Posterior cingulate gyrus (tissue), 11 donors: ENCODE measurements around the gene CIB4.

ENCODE experiments used
- DNase-seq, 10 donors: peaks; one replicate each; pipeline versions ENCODE4 v3.0.0 to v3.0.0-alpha.2; 2020 to 2021; ENCODE audit warnings: mixed read lengths in 3 of 10
- intact Hi-C: fragments of 100-400 bp; cut with DNase I; formaldehyde crosslinking; loops from one replicate; pipeline ENCODE4 v1.15.1; 2023

The CIB4 gene

GRCh38 chr2:26646986-26647672 is 6.0 kb upstream of the CIB4 start:
- intact Hi-C loops = no loop called here
- peak in 1 of 10 donors; percentile 53 for DNase-seq

DNA sequence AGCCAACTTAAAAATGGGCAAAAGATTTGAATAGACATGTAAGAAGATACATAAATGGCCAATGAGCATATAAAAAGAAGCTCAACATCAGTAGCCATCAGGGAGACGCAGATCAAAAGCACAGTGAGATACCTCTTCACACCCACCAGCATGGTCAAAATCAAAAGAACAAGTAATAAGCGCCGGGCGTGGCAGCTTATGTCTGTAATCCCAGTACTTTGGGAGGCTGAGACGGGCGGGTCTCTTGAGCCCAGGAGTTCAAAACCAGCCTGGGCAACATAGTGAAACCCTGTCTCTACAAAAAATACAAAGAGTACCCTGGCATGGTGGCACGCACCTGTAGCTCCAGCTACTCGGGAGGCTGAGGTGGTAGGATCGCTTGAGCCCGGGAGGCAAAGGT is 4.6 kb upstream of the CIB4 start:
- no peak for DNase-seq
- intact Hi-C loops = no loop called here

DNA sequence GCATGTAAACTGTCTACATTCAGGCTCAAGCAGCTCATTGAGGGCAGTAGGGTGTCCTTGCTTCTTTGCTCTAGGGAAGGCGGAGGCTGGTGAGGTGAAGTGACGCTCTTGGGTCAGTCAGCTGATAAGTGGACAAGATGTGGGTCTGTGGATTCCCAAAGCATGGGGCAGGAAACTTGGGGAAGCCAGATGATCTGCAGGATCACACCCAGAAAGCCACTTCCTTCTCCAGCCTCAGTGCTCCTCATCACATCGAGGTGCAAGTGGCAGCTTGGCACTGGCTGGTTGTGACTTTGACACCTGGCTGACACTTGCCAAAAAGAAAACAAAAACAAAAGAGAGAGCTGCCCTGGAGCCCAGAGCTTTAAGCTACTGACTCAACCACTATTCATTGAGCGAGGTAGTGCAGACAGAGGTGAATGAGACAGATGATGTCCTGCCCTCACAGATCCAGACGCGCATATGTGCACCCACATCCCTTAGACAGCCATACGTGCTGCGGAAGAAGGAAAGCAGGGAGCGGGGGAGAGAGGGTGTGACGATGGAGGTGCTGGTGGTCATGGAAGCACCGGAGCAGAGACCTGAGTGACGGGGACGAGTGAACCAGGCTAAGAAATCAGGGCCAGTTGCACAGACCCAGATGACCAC is 3.1 kb upstream of the CIB4 start:
- peak in 1 of 10 donors; percentile 33 for DNase-seq
- intact Hi-C loops = no loop called here

DNA sequence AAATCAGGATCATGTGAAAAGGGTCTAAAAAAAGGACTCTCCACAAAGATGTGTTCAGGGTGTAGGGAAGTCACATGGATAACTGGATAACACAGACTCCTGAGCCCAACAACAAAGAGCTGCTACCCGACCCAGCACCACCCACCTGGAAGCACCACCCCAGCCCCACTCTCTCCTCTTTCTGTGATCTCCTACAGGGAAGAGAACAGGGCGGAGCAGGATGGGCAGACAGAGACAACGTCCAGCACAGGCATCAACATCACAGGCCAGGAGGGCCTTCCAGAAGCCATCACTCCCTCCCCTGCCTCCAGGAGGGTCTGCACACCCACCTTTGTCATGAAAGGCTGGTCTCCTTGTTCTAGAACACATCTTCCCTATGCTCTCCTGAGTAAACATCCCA is 1.3 kb upstream of the CIB4 start:
- intact Hi-C loops = no loop called here
- no peak for DNase-seq

- intact Hi-C loops = no loop called here
- DNase-seq = peak in 1 of 10 donors; percentile 55
Measured at GRCh38 chr2:26640331-26640745, 828 bp downstream of the CIB4 start.

DNA sequence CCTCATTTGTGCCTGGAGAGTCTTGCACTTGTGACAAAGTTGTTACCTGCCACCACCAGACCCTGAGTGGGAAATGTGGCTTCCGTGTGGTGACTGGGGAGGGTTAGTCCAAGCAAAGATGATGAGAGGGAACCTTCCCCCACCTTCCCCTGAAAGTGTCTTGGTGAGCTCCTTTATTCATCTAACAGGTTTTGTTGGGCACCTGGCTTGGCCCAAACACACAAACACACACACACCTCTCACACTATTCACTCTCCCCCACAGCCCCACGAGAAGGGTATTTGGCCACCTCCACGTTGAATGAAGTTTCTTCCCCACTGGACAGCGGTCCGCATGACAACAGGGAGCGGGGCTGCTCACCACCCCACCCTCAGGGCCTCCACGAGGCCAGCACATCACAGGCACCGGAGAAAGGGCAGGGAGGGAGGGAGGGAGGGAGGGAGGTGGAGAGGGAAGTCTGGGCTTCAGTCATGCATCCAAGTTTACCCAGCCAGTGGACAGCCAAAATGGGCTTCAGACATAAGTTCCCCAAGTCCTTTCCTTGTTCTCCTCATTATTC is 1.4 kb downstream of the CIB4 start:
- DNase-seq = peak in 1 of 10 donors; percentile 46
- intact Hi-C loops = no loop called here

DNA sequence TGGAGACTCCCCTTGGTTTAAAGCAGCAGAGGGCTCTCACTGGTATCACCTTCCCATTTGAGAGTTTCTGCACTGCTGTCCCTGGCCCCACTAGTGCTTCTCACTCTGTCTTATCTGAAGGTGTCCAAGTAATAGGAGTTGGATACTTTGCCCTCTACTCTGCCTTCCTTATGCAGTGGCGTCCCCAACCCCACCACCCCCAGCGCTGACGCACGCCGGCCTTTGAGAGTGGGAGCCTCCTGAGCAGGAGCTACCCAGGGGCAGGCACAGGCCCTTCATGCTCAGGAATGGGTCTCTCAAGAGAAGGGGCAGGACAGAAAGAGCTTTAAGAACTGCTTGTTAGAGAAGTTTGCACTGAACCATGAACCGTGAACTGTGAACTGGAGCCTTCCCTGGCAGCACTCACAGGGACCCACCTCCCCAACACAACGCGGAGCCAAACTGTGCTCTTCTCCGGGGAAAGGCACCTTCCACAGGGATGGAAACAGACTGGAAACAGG is 3.3 kb downstream of the CIB4 start:
- intact Hi-C loops = no loop called here
- peak in 1 of 10 donors; percentile 46 for DNase-seq

DNA sequence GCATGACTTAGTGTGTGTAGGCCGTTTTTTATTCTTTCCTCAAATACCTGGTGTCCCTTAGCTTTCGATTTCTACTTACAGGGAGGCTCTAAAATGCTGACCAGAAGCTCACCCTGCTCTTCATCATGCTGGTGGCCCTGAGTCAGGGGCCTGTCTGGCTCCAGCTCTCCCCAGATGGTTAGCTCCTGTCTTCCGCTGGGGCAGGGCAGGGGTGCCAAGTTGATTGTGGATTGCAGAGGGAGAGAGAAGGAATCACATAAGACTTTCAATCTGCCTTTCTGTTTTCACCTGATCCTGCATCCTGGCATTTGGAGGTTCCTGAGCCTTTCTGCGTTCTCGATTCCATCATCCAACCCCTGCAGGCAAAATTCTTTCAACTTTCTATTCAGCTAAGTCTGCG is 4.2 kb downstream of the CIB4 start:
- DNase-seq = peak in 1 of 10 donors; percentile 5
- intact Hi-C loops = no loop called here

- DNase-seq = peak in 2 of 10 donors; percentile 20 to 36
- intact Hi-C loops = no loop called here
Measured at GRCh38 chr2:26635401-26635800, 5.8 kb downstream of the CIB4 start.

- peak in 2 of 10 donors; percentile 62 to 64 for DNase-seq
- intact Hi-C loops = no loop called here
Measured at GRCh38 chr2:26634636-26635230, 6.4 kb downstream of the CIB4 start.

DNA sequence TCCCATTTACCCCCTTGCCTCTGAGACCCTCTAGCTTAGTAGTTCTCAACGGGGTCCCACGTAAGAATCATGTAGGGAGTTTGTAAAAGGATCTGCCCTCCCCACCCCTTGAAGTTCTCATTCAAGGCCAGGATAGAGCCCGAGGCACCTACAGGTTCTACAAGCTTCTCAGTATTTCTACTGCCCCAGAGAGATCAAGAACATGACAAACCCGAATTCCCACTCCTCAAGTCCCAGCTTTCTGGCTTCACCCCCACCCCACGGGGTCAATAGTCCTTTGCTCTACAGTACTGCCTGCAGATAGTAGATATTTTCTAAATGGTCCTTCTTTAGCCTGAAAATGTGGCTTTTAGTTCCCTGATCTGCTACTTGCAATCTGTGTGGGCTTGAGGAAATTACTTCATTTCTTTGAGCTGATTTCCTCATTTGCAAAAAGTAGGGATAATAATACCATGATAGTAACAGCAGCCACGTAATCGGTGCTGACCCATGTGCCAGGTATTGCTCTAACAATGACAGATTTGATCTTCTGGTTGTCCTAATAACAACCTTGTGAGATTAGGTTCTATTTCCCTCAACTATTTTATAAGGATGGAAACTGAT is 7.1 kb downstream of the CIB4 start:
- DNase-seq = peak in 1 of 10 donors; percentile 9
- intact Hi-C loops = no loop called here

- intact Hi-C loops = no loop called here
- DNase-seq = peak in 2 of 10 donors; percentile 58 to 63
Measured at GRCh38 chr2:26633351-26633945, 7.7 kb downstream of the CIB4 start.

DNA sequence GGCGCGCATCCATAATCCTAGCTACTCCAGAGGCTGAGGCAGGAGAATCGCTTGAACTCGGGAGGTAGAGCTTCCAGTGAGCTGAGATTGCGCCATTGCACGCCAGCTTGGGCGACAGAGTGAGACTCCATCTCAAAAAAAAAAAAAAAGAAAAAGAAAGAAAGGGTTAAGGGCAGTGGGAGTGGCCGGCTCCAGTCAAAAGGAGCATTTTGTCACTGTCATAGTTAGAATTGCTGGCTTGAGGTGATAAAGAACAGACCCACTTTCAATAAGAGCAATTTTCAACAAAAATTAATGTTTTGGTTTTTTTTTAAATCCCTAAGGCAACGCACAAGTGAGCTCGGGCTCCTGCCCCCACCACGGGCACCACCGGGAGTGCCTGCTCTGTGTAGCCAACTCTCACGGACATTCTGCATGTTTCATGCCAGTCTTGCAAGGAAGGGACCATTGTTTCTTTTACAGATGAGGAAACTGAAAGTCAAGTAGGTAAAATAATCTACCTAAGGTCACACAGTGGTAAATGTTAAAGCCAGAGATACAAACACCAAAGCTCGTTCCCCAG is 8.5 kb downstream of the CIB4 start:
- no peak for DNase-seq
- intact Hi-C loops = no loop called here

DNA sequence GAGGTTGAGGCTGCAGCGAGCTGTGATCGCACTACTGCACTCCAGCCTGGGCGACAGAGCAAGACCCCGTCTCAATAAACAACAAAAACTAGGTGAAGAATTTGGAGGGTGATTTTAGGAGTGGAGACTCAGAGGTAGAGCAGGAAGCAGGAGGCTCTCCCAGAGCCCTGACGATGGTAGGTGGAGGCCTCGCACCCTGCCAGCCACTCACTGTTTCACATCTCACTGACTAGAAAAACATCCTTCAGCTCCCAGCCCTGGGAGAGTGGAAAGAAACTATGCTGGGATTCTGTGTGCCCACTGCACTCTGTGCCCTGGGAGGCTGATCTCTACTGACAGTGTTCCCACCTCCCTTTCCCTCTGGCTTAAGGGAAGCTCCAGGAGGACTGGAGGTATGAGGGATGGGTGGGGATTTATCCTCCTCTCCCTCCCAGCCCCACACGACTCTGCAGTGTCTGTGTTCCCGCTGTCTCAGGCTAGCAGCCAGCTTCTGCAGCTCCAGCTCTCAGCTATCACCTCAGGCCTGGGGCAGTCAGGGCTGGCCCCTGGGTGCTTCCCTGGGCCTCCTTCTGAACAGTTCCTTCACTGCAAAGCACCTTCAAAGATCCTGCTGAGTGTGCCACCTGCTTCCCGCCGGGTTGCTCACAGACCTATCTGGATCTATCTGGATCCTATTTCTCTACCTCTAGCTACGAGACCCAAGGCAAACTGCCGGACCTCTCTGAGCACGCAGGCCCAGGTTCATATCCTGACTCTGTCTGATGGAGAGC is 9.6 kb downstream of the CIB4 start:
- peak in 1 of 10 donors; percentile 48 for DNase-seq
- intact Hi-C loops = no loop called here

DNA sequence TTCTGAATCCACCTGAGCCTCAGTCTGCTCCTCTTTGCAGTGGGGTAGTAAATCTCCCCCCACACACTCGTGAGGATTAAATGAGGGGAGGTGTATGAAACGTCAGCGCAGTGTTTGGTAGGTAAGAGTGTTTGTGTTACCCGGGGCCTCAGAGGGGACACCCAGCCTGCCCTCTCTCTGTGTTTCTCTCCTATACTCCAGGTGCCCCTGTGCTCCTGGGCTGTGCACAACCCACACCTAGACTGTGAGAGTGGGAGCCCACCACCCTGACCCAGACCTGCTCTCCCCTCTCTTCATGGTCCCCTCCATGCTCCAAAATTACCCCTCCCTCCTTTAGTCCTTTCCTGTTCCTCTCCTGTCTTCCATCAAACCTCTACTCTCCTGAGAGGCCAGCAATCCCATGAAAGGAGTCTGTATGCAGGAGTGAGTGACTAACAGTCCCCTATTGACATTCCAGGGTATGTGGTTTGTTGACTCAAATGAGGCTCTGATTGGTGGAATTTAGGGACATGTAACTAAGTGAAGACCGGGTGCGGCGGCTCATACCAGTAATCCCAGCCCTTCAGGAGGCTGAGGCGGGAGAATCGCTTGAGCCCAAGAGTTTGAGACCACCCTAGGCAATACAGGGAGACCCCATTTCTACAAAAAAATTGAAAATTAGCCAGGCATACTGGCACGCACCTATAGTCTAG is 10.4 kb downstream of the CIB4 start:
- peak in 1 of 10 donors; percentile 34 for DNase-seq
- intact Hi-C loops = no loop called here

GRCh38 chr2:26630235-26630634 is 10.9 kb downstream of the CIB4 start:
- DNase-seq = peak in 3 of 10 donors; percentile 19 to 31 (median 27)
- intact Hi-C loops = no loop called here

GRCh38 chr2:26629751-26630150 is 11.4 kb downstream of the CIB4 start:
- peak in 3 of 10 donors; percentile 41 to 65 (median 59) for DNase-seq
- intact Hi-C loops = no loop called here

DNA sequence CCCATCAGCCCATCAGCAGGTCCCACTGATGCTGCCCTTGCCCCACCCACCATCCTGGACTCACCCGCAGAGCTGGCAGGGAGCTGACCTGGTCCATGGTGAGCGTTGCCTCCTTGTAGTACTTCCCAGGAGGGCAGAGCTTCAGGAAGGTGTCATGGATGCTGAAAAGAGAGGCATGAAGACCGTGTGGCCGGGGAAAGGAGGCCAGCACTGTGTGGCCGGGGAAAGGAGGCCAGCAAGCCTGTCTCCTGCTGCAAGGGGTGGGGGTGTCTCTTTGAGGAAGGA is 11.9 kb downstream of the CIB4 start:
- DNase-seq = peak in 1 of 10 donors; percentile 41
- intact Hi-C loops = no loop called here
